Activated CD4-positive, alpha-beta T cell treated with anti-CD3 and anti-CD28 coated beads, Interleukin-2, amount 10 ng/mL, durations not matched to agents 7 days and 5 days (primary cell): Measurements from ENCODE around the gene MXRA7. TPM values are rescaled to one million over a fixed set of nuclear protein-coding genes. Genes with fewer than 3 reads are reported as not detected.
"Not testable (repeated sequence)": the region's sequence is repeated elsewhere in the genome, so short reads cannot be mapped to it uniquely, and the experiment has no call there.

Experiments
- CTCF ChIA-PET: fragments of 350-600 bp; sonication (Branson Sonifier 250); formaldehyde crosslinking; loops from one replicate; lab custom pipeline; 2021; ENCODE audit warnings: antibody characterized with exemption; lab: Charles Lee
- POLR2A ChIA-PET: fragments of 350-600 bp; sonication (Branson Sonifier 250); formaldehyde crosslinking; loops from one replicate; lab custom pipeline; 2021; ENCODE audit warnings: antibody characterized with exemption; lab: Charles Lee
- DNase-seq: peaks from one replicate; pipeline ENCODE4 v3.0.0-alpha.2; 2020
- H3K27ac Mint-ChIP-seq: one replicate; pipeline ENCODE4 v1.8.0; 2021; ENCODE audit warnings: mild to moderate bottlenecking, moderate library complexity, mixed read lengths
- H3K27me3 Mint-ChIP-seq: one replicate; pipeline ENCODE4 v1.8.0; 2021; ENCODE audit warnings: mixed read lengths
- H3K36me3 Mint-ChIP-seq: one replicate; pipeline ENCODE4 v1.8.0; 2021; ENCODE audit warnings: low read depth, mixed read lengths
- H3K4me1 Mint-ChIP-seq: one replicate; pipeline ENCODE4 v1.8.0; 2021; ENCODE audit warnings: mixed read lengths
- H3K4me3 Mint-ChIP-seq: one replicate; pipeline ENCODE4 v1.8.0; 2021; ENCODE audit warnings: mild to moderate bottlenecking, moderate library complexity, mixed read lengths
- H3K9me3 Mint-ChIP-seq: one replicate; pipeline ENCODE4 v1.8.0; 2021; ENCODE audit warnings: mixed read lengths
- microRNA-seq: library from miRNA; unstranded; fragments of <30 nt; microRNA quantifications from one replicate; pipeline ENCODE4 v1.2.0, GENCODE V29; 2021; ENCODE audit warnings: borderline microRNAs expressed, borderline replicate concordance
- total RNA-seq, 2 experiments: library from RNA; stranded (reverse); gene quantifications; one replicate each; pipeline ENCODE4 v1.2.3, GENCODE V29; 2021

MXRA7 gene
- total RNA-seq, 2 experiments from 2014 or later = 25.7 to 27.3 TPM

DNA sequence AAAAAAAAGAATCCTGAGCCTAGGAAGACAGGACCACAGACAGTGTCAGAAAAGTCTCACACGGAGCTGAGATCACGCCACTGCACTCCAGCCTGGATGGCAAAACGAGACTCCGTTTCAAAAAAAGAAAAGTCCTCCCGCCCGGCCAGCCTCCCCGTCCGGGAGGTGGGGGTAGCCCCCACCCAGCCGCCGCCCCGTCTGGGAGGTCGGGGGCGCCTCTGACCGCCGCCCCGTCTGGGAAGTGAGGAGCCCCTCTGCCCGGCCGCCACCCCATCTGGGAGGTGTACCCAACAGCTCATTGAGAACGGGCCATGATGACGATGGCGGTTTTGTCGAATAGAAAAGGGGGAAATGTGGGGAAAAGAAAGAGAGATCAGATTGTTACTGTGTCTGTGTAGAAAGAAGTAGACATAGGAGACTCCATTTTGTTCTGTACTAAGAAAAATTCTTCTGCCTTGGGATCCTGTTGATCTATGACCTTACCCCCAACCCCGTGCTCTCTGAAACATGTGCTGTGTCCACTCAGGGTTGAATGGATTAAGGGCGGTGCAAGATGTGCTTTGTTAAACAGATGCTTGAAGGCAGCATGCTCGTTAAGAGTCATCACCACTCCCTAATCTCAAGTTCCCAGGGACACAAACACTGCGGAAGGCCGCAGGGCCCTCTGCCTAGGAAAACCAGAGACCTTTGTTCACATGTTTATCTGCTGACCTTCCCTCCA lies 74.1 kb downstream of the MXRA7 start:
- CTCF ChIA-PET, H3K36me3 Mint-ChIP-seq, POLR2A ChIA-PET, DNase-seq, H3K9me3 Mint-ChIP-seq, H3K4me1 Mint-ChIP-seq, H3K4me3 Mint-ChIP-seq, H3K27ac Mint-ChIP-seq, H3K27me3 Mint-ChIP-seq: not testable (repeated sequence)

DNA sequence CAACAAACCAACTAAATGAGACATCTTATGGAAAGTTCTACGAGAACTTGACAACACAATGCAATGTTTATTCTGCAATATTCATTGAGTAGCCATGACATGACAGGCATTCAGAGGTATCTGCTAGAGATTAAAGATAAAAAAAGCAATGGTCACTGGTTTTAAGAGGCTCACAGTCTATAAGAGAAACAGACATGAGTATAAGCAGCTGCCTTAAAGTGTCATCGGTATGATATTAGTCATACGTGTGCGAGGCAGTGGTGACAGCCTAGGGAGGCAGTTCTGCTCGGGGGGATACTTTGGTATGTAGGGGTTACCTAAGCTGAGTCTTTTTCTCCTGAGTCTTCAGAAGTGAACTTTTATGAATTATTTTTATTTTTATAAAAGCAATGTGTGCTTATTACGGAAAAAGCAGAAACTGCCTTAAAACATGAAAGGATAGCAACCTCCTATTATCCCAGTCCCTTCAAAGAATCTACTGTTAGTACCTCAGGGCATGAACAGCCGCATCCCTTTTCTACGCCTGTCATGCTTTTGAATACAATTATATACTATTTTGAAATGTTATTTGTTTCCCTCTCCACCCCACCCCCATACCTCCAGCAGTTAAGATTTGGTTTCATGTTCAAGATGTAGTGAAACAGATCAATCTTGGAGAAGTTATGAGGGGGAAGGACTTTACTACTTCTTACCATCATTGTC lies 75.0 kb downstream of the MXRA7 start:
- no peak overlapping the region for H3K4me3 Mint-ChIP-seq
- H3K9me3 Mint-ChIP-seq = no peaks in the 10 kb centered on the region
- ChIA-PET POLR2A (no interaction called here), CTCF (no interaction called here)
- H3K27me3 Mint-ChIP-seq = peaks cover 1% of the 10 kb centered on the region
- H3K27ac Mint-ChIP-seq = no peak overlapping the region
- DNase-seq = no peak
- no peaks in the 10 kb centered on the region for H3K36me3 Mint-ChIP-seq
- no peaks in the 10 kb centered on the region for H3K4me1 Mint-ChIP-seq

DNA sequence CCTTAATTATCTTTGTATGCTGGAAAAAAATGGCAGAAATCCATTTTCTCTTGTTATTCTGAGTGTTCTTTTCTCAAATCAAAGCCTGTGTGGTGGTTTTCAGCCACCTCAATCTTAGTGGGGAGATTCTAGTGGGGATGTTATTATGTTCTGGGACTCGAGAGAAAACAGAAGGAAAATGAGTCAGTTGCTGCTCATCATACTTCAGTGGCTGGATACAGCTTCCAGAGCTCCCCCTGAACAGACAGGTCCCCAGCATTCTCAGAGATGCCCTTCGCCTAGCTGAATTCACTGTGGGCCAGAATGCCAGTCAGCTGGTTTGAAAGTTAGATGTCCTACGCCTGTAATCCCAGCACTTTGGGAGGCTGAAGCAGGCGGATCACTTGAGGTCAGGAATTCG lies 75.7 kb downstream of the MXRA7 start:
- ChIA-PET POLR2A (no interaction called here), CTCF (no interaction called here)
- H3K9me3 Mint-ChIP-seq = no peaks in the 10 kb centered on the region

DNA sequence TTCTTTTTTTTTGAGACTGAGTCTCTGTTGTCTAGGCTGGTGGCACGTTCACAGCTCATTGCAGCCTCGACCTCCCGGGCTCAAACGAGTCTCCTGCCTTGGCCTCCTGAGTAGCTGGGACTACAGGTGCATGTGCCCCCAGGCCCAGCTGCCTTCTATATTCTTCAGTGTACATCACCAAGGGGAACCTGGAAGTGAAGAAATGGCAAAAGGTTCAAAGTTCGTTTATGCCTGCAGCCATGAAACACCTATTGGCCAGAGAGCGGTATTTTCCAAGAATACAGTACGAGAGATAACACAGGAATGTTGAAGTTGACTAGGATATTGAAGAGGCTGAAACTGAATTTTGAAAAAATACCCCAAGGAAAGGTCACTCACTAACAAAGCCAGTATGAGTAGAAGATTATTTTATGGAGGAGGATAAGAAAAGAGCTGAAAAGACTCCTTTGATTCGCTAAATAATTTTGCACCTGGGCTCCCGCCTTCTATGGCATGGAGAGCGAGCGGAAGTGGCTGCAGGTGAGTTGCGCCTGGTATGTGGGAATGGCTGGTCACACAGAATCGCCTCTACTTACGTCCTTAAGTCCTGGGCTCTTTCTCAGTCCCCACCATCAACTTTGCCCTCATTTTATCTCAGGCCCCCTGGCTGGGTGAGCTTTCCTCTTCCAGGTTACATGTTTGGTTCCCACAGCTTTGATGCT lies 77.0 kb downstream of the MXRA7 start:
- H3K27me3 Mint-ChIP-seq = peaks cover 1% of the 10 kb centered on the region
- H3K27ac Mint-ChIP-seq = no peak overlapping the region
- H3K4me1 Mint-ChIP-seq = no peaks in the 10 kb centered on the region
- no peaks in the 10 kb centered on the region for H3K9me3 Mint-ChIP-seq
- CTCF ChIA-PET = interaction anchor here (0.7 to 2.4 kb wide), 2 partner anchors 10 to 28 kb away, joined by 3 to 9 read pairs; no protein-coding TSS in a partner anchor
- DNase-seq = no peak
- POLR2A ChIA-PET = no interaction called here
- no peak overlapping the region for H3K4me3 Mint-ChIP-seq
- H3K36me3 Mint-ChIP-seq = no peaks in the 10 kb centered on the region

More for the DNA sequence above, 75.7 kb downstream of the MXRA7 start:
- Mint-ChIP-seq H3K4me1 (no peaks in the 10 kb centered on the region), H3K27me3 (peaks cover 1% of the 10 kb centered on the region), H3K36me3 (no peaks in the 10 kb centered on the region), H3K27ac (no peak overlapping the region), H3K4me3 (no peak overlapping the region)
- DNase-seq = no peak

DNA sequence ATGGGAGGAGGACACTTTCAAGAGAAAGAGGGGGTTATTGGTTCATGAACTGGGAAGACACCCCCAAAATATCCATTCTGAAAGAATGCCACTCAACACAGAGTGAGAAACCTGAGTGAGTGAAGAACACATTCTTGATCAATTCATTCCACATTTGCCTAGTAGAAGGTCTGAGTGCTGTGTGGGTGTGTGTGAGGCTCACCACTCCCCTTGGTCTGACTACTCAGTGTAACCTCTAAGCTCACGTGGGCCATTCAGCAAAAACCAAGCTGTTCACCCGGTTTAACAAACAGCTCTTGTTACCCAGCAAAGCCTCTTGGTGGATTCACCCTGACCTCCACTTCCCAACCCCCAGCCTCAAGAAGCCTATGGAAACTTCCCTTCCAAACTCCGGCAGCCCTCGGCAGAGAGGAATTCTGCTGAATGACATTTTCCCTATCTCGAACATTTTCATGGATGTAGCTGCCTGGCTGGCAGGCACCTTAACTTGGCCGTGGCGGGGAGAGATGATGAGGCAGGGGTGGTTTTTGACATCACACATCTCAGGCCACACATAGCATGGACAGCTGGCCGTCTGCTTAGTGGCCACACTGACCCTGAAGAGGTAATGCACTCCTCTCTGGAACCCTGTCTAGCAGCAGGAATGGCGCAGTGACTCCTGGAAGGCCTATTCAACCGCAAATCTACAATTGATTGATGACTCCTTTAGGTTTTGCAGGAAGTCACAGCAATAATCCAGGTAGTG lies 78.8 kb downstream of the MXRA7 start:
- Mint-ChIP-seq H3K27ac (no peak overlapping the region), H3K36me3 (no peaks in the 10 kb centered on the region), H3K27me3 (peaks cover 1% of the 10 kb centered on the region), H3K4me3 (no peak overlapping the region), H3K9me3 (no peaks in the 10 kb centered on the region), H3K4me1 (no peaks in the 10 kb centered on the region)
- ChIA-PET POLR2A (no interaction called here), CTCF (interaction anchor here (1.1 to 2.4 kb wide), 3 partner anchors 9 to 10 kb away, joined by 3 to 9 read pairs (median 3); no protein-coding TSS in a partner anchor)
- DNase-seq = no peak

DNA sequence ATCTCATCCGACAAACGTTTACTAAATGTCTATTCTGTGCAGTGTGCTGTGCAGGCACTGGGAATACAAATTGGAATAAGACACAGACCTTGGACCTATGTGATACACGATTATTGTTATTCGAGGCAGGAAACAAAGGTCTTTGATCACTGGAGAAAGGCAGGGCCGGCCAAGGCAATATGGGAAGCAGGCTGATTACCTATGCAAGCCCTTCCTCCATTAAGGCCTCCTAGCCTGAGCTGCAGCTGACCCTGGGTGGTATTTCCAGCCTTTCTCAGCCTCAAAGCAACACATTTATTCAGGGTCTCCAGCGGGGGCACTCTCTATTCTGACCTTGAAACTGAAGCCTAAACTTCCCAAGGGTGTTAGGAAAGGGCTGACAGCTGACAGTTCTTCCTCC lies 80.6 kb downstream of the MXRA7 start:
- ChIA-PET CTCF (interaction anchor here (0.7 kb wide), 1 partner anchor 12 kb away, joined by 3 read pairs; no protein-coding TSS in a partner anchor), POLR2A (no interaction called here)
- no peaks in the 10 kb centered on the region for H3K9me3 Mint-ChIP-seq
- no peaks in the 10 kb centered on the region for H3K4me1 Mint-ChIP-seq
- no peaks in the 10 kb centered on the region for H3K27me3 Mint-ChIP-seq
- H3K36me3 Mint-ChIP-seq = no peaks in the 10 kb centered on the region
- H3K27ac Mint-ChIP-seq = no peak overlapping the region
- no peak for DNase-seq
- H3K4me3 Mint-ChIP-seq = no peak overlapping the region

Small RNAs within 50 kb of the gene (microRNA-seq; reads per million reads assigned to microRNA genes)
- 4.6 reads per million, percentile 25 among the genes with 10 or more reads in this experiment for gene MIR636

Other genes with a start within 250 kb of the MXRA7 start
- not detected for gene AANAT, start 243.4 kb downstream of the MXRA7 start, total RNA-seq
- 10 to 100 TPM; 37.1 to 41.6 TPM for gene RHBDF2, start 209.5 kb downstream of the MXRA7 start, total RNA-seq
- gene CYGB, start 173.3 kb downstream of the MXRA7 start, total RNA-seq = not detected
- not detected for gene PRCD, start 170.9 kb downstream of the MXRA7 start, total RNA-seq
- gene ST6GALNAC2, start 125.1 kb downstream of the MXRA7 start, total RNA-seq = not detected
- 1 to 10 TPM; 1.4 to 2.1 TPM for gene ST6GALNAC1, start 67.2 kb downstream of the MXRA7 start, total RNA-seq
- 10 to 100 TPM; 42.9 to 51.3 TPM for gene JMJD6, start 15.6 kb upstream of the MXRA7 start, total RNA-seq
- 10 to 100 TPM; 33.0 to 35.7 TPM for gene METTL23, start 15.9 kb upstream of the MXRA7 start, total RNA-seq
- 100 to 1,000 TPM; 398 to 443 TPM for gene SRSF2, start 26.4 kb upstream of the MXRA7 start, total RNA-seq
- 10 to 100 TPM; 21.8 to 27.7 TPM for gene MFSD11, start 27.2 kb upstream of the MXRA7 start, total RNA-seq
- gene MGAT5B, start 157.4 kb upstream of the MXRA7 start, total RNA-seq = under 1 TPM; 0.12 to 0.45 TPM